Measurements from ENCODE around the gene CHSY1. TPM values are rescaled to one million over a fixed set of nuclear protein-coding genes. Genes with fewer than 3 reads are reported as not detected.

CHSY1 gene
- total and polyA plus RNA-seq, 8 donors: 4.7 to 57.1 (median 22.1) TPM

GRCh38 chr15:101148881-101149664, 102.8 kb downstream of the CHSY1 start:
- 48 to 73% (median 67%) methylated on average over 11 to 13 of the region's 13 CpGs for WGBS, 5 donors
- Histone ChIP-seq H3K4me3 (no peak overlapping the region), H3K4me1 (peaks cover 0 to 17% (median 7%) of the 10 kb centered on the region in 4 donors), H3K27ac (no peak overlapping the region), H3K9me3 (no peaks in the 10 kb centered on the region), H3K36me3 (no peaks in the 10 kb centered on the region), H3K27me3 (no peaks in the 10 kb centered on the region)
- peak in 1 of 2 donors; percentile 56 for DNase-seq
- intact Hi-C loops (cut with DNase I; ENCODE audit: low total_unique reads): no loop called here
- TF ChIP-seq CTCF (IDR thresholded peaks at IDR 0.05): no peak
- no peak for TF ChIP-seq POLR2AphosphoS5 (IDR thresholded peaks at IDR 0.05)
- no peak for TF ChIP-seq EP300 (IDR thresholded peaks at IDR 0.05)
- no peak for TF ChIP-seq POLR2A (IDR thresholded peaks at IDR 0.05)

- 61 to 82% (median 71%) methylated on average over 13 to 17 of the region's 17 CpGs for WGBS, 5 donors
- no peak for TF ChIP-seq EP300 (IDR thresholded peaks at IDR 0.05)
- TF ChIP-seq CTCF (IDR thresholded peaks at IDR 0.05): no peak
- TF ChIP-seq POLR2A (IDR thresholded peaks at IDR 0.05): no peak
- TF ChIP-seq POLR2AphosphoS5 (IDR thresholded peaks at IDR 0.05): no peak
These were observed 103.5 kb downstream of the CHSY1 start for GRCh38 chr15:101148166-101148880.

GRCh38 chr15:101147181-101147580, 104.7 kb downstream of the CHSY1 start:
- no peak for TF ChIP-seq POLR2AphosphoS5 (IDR thresholded peaks at IDR 0.05)
- no peak for TF ChIP-seq EP300 (IDR thresholded peaks at IDR 0.05)
- TF ChIP-seq POLR2A (IDR thresholded peaks at IDR 0.05): no peak
- no peak for TF ChIP-seq CTCF (IDR thresholded peaks at IDR 0.05)
- Histone ChIP-seq H3K9me3 (no peaks in the 10 kb centered on the region), H3K27me3 (no peaks in the 10 kb centered on the region), H3K36me3 (no peaks in the 10 kb centered on the region), H3K4me1 (peaks cover 0 to 17% (median 7%) of the 10 kb centered on the region in 4 donors), H3K4me3 (no peak overlapping the region), H3K27ac (no peak overlapping the region)
- intact Hi-C loops (cut with DNase I; ENCODE audit: low total_unique reads): no loop called here
- 72 to 79% (median 76%) methylated on average over 5 of the region's 5 CpGs for WGBS, 5 donors
- no peak for DNase-seq

More at GRCh38 chr15:101148166-101148880, 103.5 kb downstream of the CHSY1 start:
- Histone ChIP-seq H3K9me3 (no peaks in the 10 kb centered on the region), H3K36me3 (no peaks in the 10 kb centered on the region), H3K27ac (no peak overlapping the region), H3K4me1 (peaks cover 0 to 17% (median 7%) of the 10 kb centered on the region in 4 donors), H3K27me3 (no peaks in the 10 kb centered on the region), H3K4me3 (no peak overlapping the region)
- intact Hi-C loops (cut with DNase I; ENCODE audit: low total_unique reads): no loop called here
- no peak for DNase-seq

- H3K4me3 ChIP-seq: no peak overlapping the region
- H3K36me3 ChIP-seq: no peaks in the 10 kb centered on the region
- no peak overlapping the region for H3K27ac ChIP-seq
- no peak for TF ChIP-seq EP300 (IDR thresholded peaks at IDR 0.05)
- no peak for TF ChIP-seq POLR2A (IDR thresholded peaks at IDR 0.05)
- no peak for TF ChIP-seq POLR2AphosphoS5 (IDR thresholded peaks at IDR 0.05)
- TF ChIP-seq CTCF (IDR thresholded peaks at IDR 0.05): no peak
- H3K4me1 ChIP-seq: peaks cover 0 to 17% (median 7%) of the 10 kb centered on the region in 4 donors
- no peaks in the 10 kb centered on the region for H3K9me3 ChIP-seq
- intact Hi-C loops (cut with DNase I; ENCODE audit: low total_unique reads): no loop called here
- H3K27me3 ChIP-seq: no peaks in the 10 kb centered on the region
- no peak for DNase-seq
- 92 to 96% (median 94%) methylated on average over 8 of the region's 8 CpGs for WGBS, 5 donors
These were observed 105.6 kb downstream of the CHSY1 start for GRCh38 chr15:101146118-101146702.

Data from stomach (tissue), 9 donors.